CD4-positive, alpha-beta T cell treated with Interleukin-10 for 1 hour (primary cell): ENCODE results near the gene CAPZB.

Source experiments
- DNase-seq: peaks from one replicate; pipeline ENCODE4 v3.0.0-alpha.2; 2020

Gene CAPZB

DNA sequence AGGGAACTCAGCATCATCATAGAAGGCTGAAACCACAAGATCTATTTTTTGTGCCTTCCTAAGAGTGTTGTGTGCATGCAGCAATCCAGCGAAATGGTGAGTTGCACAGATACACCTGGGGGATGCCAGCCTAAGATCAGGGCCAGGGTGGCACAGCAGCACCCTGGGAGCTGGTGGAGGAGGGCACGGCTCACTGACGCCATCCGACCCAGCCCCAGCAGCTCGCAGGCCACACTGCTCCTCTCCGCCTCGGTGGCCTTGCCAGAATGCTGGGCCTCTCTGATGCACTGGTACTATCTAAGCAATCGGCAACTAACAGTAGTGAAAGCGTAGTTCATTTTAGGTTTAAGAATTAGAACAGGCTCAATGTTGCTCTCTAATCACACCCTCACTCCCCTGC is 37.8 kb downstream of the CAPZB start:
- no peak for DNase-seq

DNA sequence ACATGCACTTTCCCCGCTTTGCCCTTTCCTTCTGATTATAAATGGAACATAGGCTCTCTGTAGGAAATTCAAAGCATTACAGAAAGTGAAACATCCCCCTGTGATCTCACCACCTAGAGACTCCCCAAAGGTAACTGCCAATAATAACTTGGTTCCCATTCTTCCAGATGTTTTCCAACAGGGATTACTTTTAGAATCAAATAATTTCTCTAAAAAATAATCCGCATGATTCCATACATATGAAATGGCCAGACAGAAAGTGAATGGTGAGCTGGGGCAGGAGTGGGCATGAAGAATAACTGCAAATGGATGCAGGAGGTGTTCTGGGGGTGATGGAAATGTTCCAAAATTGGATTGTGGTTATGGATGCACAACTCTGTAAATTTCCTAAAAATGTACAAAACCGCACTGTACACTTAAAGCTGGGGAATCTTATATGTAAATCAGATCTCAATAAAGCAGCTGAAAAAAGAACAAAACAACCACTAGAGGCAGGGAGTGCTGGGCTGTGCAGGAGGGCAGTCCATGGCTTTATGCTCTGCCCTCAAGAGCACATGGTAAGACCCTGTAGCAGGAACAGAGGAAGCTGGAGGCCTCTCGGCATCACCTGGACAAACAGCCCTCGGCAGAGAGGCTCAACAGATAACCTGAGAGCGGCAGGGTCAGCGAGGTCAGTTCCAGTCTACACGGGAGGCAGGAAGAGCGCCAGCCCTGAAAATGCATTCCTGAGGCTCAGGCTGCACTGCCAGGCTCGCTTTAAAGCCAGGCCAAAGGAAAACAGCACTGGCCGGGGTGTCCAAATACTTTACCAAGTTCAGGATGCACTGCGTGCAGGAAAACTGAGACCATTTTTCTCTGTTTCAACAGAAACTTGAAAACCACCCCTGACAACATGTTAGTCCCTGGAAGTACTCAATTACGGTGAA is 39.7 kb downstream of the CAPZB start:
- no peak for DNase-seq

DNA sequence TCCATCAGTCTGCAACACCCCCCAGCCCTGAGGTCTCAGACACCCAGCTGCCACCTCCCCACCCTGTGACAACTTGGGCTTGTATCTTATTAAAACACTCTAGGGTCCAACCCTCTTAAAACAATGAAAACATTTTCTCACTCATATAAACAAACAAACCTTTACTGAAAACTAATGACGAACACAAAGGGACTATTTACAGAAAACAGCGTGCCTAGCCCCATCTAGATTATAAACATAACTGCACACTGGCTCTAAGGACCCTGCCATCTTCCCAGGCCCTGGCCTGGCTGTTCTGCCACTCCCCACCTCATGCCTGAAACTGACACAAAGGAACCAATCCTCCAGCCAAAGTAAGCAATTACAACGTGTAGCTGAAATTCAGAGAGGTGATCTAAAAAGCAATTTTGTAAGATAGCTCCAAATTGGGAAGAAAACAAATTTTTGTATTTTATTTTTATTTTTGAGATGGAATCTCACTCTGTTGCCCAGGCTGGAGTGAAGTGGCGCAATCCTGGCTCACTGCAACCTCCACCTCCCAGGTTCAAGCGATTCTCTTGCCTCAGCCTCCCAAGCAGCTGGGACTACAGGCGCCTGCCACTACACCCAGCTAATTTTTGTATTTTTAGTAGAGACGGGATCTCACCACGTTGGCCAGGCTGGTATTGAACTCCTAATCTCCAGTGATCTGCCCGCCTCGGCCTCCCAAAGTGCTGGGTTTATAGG is 40.9 kb downstream of the CAPZB start:
- DNase-seq: no peak

DNA sequence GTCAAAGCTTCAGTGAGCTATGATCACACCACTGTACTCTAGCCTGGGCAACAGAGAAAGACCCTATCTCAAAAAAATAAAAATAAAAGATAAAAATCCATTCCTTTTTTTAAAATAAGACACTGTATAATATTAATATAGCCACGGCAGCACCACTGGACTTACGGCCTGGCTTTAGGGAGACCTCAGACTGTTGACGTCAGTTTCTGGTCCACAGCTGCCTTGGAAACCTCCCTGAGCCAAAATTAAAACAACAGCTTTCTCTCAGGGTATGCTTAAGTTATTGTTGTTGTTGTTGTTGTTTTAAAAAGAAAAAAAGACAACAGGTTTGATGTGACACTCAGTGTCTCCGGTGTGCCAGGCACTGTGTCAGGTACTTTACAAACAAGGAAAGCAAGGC is 42.0 kb downstream of the CAPZB start:
- no peak for DNase-seq

DNA sequence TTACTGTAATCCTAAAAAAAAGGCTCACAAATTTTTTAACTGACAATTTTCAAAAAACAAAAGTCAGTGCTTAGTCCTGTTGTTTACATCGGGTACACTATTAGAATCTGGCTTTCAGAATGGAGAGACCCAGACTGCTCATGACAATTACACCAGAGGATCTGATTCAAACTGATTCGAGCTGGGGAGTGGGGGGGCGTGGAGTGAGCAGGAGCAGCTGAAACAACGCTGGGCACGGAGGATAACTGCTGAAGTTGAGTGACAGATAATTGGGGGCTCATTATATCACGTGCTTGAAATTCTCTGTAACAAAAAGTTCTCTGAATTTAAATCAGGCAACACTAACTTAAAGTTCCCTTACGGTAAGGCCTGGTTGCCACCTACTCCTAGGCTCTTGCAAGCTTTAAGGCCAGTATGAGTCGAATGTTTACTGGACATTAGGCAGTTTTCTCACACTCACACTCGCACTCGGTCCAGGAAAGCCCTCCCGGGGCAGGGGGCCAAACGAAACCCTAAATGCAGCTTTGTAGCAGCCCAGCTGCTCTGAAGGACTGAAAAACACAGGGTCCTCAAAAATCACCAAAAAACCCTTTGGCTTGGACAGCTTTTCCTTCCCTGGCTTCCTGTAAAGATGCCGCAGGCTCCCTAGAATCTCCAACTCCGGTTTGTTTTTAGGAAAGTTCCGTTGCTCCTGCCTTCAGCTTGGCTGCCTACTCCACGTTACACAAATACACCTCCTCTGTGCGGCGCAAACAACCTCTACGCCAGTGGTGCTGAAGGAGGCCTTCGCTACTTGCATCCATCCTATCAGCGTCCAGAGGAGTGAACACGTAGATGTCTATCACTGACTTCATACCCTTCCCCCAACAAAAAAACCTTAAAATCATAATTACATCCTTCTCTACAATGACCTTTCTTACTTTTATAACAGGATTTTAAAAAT is 42.9 kb downstream of the CAPZB start:
- no peak for DNase-seq

DNA sequence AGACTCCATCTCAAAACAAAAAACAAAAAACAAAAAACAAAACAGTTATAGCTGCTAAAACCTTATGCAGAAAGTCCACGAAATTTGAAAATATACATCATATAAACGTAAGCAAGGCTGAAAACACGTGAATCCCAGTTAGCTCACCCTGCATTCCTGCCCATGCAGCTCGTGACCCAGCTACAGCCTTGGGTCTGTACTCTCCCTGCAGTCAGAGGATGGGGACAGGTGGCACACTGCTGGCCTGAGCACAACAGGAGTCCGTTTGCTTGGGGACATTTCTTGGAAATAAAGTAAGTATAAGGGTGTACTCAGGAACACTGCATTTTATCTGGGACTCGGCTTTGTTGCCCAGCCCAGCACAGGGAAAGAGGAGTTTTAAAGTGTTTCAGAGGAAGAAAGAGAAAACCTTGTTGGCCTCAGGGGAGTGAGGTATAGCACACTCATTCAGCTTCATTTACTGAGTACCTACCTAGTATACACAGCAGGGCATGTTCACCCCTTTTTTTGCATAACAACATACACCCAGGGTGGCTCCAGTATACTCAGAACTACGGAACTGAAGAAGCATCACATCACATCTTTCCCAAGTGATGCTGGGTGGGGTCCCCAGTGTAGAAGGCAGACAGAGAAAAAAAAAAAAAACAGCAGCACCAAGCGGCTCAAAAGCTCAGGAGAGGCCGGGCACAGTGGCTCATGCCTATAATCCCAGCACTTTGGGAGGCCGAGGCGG is 44.1 kb downstream of the CAPZB start:
- DNase-seq: no peak

DNA sequence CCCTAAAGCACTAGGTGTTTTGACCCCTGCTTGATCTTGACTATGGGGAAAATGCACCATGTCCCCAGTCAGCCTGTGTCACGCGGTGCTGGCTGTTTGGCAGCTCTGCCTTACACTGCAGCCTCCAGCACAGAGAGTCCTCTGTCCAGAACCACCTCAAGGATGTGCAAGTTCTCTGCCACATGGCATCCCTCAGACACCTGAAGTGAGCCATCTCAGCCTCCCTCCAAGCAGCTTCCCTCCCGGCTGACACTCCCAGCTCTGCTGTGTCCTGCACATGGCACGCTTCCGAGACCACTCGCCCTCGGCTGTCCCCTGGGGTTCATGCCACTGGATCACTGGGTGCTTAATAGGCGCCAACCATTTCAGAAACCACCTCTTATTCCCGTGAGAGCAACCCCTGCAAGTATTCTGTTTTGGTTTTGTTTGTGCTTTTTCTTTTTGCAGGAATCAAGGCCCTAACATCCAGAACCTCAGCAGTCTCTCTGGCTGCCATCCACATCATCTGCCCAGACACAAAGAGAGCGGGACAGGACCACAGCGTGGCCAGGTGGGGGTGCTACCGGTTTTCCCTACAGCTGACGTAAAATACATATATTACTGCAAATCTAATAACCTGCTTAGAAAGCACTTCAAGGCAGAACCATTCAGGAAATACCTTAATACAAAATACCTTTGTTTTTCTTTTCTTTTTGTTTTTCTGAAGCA is 45.7 kb downstream of the CAPZB start:
- DNase-seq: peak; percentile 46

DNA sequence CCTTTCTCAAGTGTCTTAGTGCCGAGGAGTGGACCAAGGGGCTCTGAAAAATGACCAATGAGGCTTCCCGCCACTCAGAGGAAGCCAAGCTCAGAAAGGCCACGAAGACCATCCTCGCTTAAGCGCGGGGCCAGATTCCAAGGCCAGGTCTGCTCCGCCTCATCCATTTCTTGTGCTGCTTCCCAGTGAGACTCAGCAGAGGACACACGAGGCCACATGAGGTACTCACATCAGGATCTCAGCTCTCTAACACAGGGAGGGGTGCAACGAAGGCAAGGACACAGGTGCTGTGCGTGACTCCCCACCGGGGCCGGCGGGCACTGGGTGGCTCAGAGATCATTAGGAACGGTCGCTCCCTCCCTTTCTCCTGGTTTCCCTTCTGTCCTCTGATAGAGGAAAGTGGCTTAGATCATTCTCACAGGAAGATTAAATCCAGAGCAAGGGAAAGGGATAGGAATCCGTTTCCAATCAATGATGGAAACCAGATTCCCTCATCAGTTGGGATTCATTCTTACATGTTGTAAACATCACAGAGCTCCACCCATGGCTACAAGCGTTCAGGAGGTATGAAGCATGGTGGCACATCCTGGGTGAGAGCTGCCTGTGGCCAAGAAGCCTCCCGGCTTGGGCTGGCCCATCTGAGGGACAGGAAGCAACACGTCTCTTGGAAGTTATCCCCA is 46.7 kb downstream of the CAPZB start:
- no peak for DNase-seq

DNA sequence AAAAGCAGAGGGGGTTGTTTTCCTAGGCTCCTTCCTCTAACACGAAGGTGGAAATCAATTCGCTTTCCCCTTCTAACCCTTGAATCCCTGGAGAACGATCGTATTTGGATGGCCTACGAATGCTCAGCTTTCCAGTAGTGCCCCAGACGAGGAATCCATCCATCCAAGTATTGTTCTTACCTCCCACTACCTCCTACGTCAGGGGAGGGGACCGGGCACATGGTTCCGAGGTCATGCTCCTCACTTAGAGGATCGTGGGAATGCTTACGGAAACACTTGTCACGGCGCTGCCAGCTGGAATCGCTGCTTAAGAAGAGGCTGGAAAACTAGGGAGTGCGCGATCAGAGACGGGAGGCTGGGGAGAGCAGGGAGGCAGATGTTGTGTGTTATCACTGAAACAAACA is 47.4 kb downstream of the CAPZB start:
- no peak for DNase-seq

DNA sequence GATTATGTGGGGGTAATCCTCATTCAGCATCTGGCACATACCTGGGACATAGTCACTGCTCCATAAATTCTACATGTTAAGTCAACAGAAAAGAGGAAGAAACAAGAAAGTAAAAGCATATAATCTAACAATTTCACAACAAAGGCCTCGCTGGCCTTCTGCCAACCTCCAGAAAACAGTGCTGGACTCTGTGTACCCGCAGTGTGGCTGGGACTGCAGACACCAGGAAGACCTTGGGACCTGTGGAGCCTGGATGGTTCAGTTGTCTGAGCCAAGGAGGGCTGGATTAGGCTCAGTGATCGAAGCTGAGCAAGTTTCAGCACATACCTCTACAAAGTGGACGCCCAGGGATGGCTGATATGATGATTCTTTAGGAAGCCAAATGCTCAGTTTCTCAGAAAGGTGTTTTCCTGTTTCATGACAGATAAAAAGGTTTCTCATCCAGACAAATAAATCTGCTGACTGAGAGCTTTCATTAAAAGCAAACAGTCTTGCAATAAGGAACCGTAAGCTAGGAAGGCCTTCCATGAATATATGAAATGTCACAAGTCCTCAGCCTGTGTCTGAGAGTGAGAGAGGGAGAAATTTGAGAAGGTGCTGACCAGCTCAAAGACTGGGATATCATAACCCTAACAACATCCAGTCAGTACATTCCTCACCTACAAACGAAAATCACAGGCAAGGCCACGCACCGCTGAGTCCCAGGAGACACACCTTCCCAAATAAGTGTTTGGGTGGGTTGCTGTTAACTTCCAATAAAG is 48.4 kb downstream of the CAPZB start:
- DNase-seq: no peak

DNA sequence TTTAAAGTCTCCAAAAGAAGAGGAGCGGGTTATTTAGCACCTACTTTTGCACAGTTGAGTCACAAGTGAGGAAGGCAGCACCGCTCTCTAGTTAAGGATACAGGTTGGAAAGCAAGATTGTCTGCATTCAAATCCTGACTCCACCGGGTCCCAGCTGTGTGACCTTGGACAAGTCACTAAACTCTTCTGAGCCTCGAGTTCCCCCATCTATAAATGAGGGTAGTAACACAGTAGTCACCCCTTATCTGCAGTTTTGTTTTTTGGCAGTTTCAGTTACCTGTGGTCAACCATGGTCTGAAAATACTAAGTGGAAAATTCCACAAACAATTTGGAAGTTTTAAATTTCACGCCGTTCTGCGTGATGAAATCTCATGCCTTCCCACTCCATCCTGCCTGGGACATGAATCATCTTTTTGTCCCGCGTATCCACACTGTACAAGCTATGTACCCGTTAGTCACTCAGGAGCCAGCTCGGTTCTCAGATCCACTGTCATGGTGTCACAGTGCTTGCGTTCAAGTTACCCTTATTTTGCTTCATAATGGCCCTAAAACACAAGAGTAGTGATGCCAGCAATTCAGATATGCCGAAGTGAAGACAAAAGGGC is 49.4 kb downstream of the CAPZB start:
- DNase-seq: no peak

DNA sequence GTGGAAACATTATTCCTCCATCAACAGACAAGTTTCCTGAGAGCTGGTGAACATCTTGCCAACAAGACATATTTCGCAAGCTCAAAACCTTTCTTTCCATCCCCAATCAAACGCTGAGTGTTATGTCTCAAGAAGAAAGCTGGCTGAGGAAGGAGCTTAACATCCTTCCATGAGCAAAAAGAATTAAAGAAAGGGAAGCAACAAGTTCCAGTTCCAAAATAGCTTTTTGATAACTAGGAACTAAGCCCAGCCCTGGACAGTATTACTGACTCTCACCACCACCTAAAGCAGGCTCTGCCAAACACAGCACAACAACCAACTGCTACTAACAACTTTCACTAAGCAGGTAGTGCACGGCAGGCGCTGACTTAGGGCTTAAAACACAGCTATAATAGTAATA is 50.2 kb downstream of the CAPZB start:
- no peak for DNase-seq

DNA sequence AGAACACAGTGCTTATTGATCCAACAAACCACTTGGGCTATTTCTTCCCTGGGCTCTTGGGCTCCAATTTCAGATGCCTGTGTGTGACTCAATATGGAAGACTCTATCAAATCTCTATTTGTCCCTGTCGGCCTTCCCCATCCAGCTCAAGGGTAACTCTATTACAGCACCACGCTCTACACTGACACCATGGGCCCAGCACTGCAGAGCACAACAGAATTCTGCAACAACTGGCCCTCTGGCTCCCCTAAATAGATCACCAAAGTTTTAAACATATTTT is 51.7 kb downstream of the CAPZB start:
- DNase-seq: no peak

DNA sequence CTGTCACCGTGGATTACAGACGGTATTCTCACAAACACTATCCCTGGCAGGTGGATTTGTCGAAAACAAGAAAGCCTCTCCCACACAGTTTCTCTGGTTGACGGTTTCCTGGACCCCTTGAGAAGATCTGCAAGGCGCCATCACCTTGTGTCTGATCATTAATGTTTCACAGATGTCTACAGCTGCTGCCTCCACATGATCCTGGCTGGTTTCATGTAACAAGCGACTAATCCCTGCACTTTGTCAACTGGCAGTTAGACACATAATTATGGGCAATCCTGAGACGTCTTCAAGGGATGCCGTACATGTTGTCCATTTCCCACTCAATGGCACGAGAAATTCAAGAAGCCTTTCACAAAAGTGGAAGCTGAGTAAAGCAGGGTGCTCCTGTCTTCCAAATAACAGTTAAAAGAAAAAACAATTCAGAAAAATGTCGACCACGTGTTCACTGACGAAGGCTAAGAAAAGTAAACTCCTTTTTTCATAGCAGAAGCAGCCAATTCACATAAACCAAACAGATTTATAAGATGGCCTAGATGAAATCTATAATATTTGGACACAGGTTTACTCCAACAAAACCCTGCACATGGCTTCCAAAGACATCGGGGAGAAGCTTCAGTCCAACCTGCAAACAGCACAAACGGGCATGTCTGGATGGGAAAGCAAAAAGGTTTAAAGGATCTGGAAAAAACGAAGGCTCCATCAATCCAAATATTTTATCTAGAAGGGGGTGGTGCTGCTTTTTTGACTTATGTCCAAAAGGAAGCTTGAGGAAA is 52.2 kb downstream of the CAPZB start:
- DNase-seq: no peak

DNA sequence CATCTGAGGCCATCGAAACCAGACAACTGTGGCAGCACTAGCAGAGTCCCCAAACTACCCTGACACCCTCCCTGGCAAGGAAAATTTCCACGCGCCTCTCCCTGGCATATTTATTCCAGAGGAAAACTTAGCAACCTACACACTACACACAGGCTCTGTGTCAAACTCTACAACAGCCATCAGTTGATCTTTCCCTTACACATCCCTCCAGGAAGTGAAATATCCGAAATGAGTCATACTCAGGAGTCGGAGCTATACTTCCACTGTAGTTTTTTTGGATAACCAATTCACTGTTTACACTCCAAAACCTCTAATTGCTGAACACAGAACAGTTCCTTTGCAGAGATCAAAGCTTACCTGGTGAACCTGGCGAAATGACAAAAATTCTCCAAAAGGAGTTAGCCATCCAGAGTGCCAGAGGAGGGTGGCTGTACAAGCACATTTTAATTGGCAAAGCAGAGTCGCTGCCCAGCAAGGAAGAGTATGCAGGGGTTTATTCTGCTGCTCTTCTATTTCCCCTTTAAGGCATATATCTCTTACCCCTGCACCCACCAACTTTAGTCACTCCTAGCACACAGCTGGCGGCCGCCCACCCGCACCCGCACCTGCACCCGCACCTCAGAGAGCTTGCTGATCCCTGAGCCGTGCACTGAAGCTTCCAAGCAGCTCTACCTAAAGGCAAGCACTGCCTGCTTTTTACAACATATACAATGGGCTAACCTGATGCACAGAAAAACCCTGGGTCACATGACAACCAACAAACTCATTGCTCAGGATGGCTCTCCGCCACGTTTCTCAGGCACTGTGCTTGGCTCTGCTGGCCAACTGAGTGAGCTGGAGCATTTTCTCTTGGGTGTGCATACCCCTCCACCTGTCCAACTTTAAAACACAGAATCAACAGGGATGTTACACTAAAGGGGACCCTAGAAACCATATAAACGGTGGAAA is 54.9 kb downstream of the CAPZB start:
- DNase-seq: no peak

DNA sequence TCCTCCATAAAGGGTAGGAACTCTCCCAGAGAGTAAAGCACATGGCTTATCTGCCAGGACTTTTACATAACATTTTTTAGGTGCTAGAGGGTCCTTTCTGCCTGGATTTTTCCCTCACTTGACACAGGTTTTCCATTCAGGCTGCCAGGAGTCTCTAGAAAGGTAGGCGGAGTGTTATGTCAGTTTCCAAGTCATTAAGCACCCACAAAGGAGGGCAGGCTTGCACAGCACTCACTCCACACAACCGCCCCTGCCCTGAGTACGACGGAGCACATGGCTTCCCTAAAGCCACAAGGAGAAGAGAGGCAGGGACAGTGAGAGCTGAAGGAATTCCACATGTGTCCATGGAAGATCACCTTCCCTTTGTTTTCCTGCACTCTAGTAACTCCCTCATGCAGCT is 55.7 kb downstream of the CAPZB start:
- DNase-seq: no peak

DNA sequence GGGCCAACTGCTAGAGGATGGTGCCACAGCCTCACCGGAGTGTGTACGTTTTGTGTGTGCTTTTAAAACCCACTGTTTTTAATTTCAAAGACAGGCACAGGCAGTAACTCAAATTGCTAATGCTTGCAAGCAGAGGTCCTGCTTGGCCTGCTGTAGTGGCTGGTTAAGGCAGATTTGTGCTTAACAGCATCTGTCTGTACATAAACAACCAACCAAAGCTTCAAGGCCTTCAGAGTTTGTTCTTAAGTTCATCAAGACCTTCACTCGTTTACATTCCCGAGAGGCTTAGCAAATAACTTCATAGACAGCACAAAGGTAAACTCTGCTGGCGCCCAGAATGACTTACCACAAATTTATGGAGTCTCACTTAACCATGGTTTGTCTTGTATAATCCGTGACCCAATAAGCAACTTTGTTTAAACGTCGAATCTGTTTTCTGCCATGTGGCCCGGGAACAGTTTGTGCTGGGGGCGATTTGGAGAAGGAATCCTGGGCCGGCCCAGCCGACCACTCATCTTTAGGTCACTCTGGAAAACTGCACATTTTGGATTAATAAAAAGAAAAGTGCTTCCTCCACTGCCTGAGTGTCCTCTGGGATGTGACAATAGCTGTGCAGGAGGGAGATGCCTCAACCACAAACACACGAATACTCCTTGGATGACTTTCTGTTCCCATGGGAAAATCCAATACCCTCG is 58.1 kb downstream of the CAPZB start:
- DNase-seq: no peak
